LNCaP clone FGC (cell line): ENCODE data around the gene PREP.
"Not testable (repeated sequence)": the region's sequence is repeated elsewhere in the genome, so short reads cannot be mapped to it uniquely, and the experiment has no call there.

Experiments used
- DNase-seq: peaks from one replicate; pipeline ENCODE4 v3.0.0-alpha.2; 2011; ENCODE audit warnings: low read depth
- H3K4me3 ChIP-seq: 2 replicates; pipeline ENCODE4 v1.5.1; 2011; ENCODE audit warnings: mild to moderate bottlenecking, low read depth, low read length, control low read depth
- TF ChIP-seq, protein P1 (sequence below): IDR thresholded peaks from 2 replicates; pipeline ENCODE4 v1.5.1; 2012; ENCODE audit warnings: mild to moderate bottlenecking; ENCODE audit not compliant: control insufficient read depth, insufficient read depth; ENCODE audit errors: extremely low read depth

Gene PREP

DNA sequence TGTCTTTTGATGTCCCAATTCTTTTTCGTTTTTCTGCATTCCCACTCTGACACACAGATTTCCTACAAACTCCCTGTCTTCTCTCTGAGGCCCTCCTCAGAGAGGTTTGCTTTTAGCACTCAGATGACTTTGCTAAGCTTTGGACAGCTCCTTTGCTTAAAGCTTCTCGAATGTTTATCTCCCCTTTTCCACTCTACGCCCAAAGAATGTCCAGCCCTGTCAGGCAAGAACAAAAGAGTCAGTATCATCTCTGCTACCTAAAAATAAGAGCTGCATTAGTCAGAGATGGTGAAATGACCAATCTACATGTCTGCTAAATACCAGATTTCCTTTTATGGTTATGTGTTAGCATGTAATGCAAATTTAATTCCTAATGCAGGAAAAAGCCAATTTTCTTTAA is 56.8 kb downstream of the PREP start:
- no peak for DNase-seq
- TF ChIP-seq, protein P1, sequence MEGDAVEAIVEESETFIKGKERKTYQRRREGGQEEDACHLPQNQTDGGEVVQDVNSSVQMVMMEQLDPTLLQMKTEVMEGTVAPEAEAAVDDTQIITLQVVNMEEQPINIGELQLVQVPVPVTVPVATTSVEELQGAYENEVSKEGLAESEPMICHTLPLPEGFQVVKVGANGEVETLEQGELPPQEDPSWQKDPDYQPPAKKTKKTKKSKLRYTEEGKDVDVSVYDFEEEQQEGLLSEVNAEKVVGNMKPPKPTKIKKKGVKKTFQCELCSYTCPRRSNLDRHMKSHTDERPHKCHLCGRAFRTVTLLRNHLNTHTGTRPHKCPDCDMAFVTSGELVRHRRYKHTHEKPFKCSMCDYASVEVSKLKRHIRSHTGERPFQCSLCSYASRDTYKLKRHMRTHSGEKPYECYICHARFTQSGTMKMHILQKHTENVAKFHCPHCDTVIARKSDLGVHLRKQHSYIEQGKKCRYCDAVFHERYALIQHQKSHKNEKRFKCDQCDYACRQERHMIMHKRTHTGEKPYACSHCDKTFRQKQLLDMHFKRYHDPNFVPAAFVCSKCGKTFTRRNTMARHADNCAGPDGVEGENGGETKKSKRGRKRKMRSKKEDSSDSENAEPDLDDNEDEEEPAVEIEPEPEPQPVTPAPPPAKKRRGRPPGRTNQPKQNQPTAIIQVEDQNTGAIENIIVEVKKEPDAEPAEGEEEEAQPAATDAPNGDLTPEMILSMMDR = no peak
- H3K4me3 ChIP-seq = no peak overlapping the region

DNA sequence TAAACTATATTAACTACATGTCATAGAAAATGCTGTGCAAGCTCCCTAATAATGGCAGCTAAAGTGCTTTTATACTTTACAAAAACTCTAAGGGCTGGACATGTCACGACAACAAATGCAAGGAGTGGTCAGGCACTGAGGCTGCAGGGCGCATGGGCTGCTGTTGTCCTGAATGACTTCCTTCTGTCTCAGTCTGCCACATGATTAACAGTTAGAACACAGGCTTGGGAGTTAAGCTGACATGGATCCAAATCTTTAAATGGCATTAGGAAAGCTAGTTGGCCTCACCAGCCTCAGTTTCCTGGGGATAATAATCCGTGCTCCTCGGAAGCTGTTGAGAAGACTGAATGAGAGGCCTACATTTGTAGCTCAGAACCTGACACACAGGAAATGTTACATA is 57.4 kb downstream of the PREP start:
- DNase-seq = no peak
- TF ChIP-seq, protein P1 = no peak
- no peak overlapping the region for H3K4me3 ChIP-seq

DNA sequence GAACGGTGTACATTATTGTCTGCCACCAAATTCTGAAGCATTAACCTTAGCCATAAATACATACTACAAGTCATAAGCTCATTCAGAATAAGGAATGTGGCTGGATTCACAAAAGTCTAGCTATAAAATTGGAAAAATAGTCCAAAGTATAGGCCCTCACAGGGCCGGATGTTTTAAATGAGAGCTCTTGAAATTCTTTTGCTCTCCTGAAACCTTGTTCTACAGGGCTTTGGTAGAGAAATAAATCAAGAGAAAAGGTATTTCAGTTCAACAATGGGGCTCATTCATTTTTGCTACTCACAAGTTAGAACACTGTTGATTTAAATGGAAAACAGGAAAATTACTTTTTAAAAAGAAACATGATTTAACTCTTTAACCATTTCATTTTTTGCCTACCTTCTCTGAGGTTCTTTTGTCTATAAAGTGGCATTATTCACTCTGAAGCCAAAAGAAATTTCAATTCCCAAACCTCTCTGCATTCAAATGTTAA is 58.0 kb downstream of the PREP start:
- H3K4me3 ChIP-seq = no peak overlapping the region
- no peak for DNase-seq
- TF ChIP-seq, protein P1 = no peak

DNA sequence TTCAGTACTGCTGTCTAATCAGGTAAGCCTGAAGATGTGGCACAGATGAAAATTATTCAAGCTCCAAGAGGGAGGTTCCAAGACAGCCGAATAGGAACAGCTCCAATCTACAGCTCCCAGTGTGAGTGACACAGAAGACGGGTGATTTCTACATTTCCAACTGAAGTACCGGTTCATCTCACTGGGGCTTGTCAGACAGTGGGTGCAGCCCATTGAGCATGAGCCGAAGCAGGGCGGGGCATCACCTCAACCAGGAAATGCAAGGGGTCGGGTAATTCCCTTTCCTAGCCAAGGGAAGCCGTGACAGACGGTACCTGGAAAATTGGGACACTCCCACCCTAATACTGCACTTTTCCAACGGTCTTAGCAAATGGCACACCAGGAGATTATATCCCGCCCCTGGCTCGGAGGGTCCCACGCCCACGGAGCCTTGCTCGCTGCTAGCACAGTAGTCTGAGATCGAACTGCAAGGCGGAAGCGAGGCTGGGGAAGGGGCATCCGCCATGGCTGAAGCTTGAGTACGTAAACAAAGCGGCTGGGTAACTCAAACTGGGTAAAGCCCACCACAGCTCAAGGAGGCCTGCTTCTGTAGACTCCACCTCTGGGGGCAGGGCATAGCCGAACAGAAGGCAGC is 64.4 kb downstream of the PREP start:
- not testable (repeated sequence) for H3K4me3 ChIP-seq, DNase-seq

DNA sequence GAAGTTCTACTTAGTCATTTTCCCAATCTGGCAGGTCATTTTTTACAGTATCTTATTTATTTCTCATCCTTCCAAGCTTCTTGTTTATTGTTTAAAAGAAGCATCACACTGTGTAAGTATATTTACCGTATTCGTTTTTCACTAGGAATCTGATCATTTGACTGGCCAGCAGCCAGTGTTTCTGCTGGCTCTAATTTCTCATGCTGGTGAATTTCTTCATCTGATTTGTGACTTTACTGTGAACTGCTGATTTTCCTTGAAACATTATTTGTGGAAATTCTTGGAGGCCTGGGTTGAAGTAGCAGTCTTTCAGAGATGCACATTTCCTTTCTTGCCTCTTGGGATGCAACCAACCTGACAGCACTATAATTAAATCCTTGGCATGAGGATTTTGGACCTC is 65.9 kb downstream of the PREP start:
- no peak for DNase-seq
- TF ChIP-seq, protein P1 = no peak
- H3K4me3 ChIP-seq = no peak overlapping the region

DNA sequence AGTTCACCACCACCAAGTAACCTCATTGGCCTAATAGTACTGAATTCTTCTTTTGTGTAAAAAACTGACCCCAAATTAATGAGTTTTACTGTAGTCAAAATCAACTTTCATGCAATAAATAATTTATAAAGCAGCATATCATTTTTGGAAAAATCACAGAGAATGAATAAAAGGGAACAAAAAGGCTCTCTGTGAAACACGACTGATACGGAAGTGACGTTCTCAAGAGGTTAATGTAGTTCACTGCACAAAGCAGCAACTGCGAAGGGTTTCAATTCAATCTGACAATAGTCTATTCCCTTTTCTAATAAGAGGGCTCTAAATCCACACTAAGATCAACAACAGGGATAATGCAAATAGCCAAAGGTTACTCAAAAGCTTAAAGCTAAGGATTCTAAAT is 70.3 kb downstream of the PREP start:
- no peak overlapping the region for H3K4me3 ChIP-seq
- DNase-seq = no peak
- TF ChIP-seq, protein P1 = no peak

DNA sequence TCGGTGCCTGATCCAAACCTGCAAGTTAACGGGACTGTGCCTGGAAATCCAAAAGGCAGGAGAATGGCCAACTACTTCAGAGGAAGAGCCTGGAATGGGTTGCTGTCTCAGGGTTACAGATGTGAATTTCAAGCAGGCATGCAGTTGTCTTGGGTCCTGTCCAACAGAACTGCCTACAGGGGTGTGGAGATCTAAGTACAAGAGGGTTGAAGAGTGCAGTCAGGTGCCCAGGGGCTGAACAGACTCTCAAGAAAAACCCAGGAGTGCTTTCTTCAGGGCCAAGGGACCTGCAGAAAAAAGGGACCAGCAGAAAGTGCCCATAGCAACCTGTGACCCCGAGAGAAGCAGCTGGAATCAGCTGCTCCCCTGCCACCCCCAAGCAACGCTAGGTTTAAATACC is 71.0 kb downstream of the PREP start:
- TF ChIP-seq, protein P1 = no peak
- no peak overlapping the region for H3K4me3 ChIP-seq
- DNase-seq = no peak
